Endothelial cell (in vitro differentiated cells): ENCODE data around the gene MAGEE1. TPM values are rescaled to one million over a fixed set of nuclear protein-coding genes. Genes with fewer than 3 reads are reported as not detected.

ENCODE experiments used
- DNase-seq: peaks from one replicate; pipeline ENCODE4 v3.0.0; 2021; ENCODE audit warnings: low spot score
- H3K27ac Mint-ChIP-seq: one replicate; pipeline ENCODE4 v1.8.0; 2021; ENCODE audit warnings: mixed read lengths, inconsistent platforms; ENCODE audit not compliant: unreplicated experiment
- H3K27me3 Mint-ChIP-seq: one replicate; pipeline ENCODE4 v1.8.0; 2021; ENCODE audit warnings: mild to moderate bottlenecking, moderate library complexity, mixed read lengths, inconsistent platforms; ENCODE audit not compliant: unreplicated experiment
- H3K36me3 Mint-ChIP-seq: one replicate; pipeline ENCODE4 v1.8.0; 2021; ENCODE audit warnings: mild to moderate bottlenecking, low read depth, mixed read lengths, inconsistent platforms; ENCODE audit not compliant: unreplicated experiment
- H3K4me1 Mint-ChIP-seq: one replicate; pipeline ENCODE4 v1.8.0; 2021; ENCODE audit warnings: mild to moderate bottlenecking, mixed read lengths, inconsistent platforms; ENCODE audit not compliant: unreplicated experiment
- H3K4me3 Mint-ChIP-seq: one replicate; pipeline ENCODE4 v1.8.0; 2021; ENCODE audit warnings: mild to moderate bottlenecking, mixed read lengths, inconsistent platforms; ENCODE audit not compliant: unreplicated experiment
- H3K9me3 Mint-ChIP-seq: one replicate; pipeline ENCODE4 v1.8.0; 2021; ENCODE audit warnings: mixed read lengths, inconsistent platforms; ENCODE audit not compliant: unreplicated experiment
- total RNA-seq: library from RNA; stranded (reverse); fragmentation: NEBNext Ultra II Directional; extraction: Animal tissue kit (Norgen Biotek cat#: 25700); gene quantifications from one replicate; pipeline ENCODE4 v1.2.1, GENCODE V29; 2021; ENCODE audit not compliant: unreplicated experiment
- TF ChIP-seq, protein P1 (sequence below): fragments of 200-600 bp; sonication (generic); IDR thresholded peaks from one replicate; pipeline ENCODE4 v1.5.0; 2021; ENCODE audit warnings: antibody characterized with exemption; ENCODE audit not compliant: unreplicated experiment

MAGEE1 gene
- total RNA-seq, 1 donor from 2014 or later, result 3.2 TPM

- Mint-ChIP-seq H3K4me1 (no peaks in the 10 kb centered on the region), H3K27ac (no peak overlapping the region), H3K4me3 (no peak overlapping the region), H3K36me3 (no peaks in the 10 kb centered on the region), H3K9me3 (no peaks in the 10 kb centered on the region), H3K27me3 (peaks cover 2% of the 10 kb centered on the region)
- DNase-seq, result peak; percentile 7
- TF ChIP-seq, protein P1, sequence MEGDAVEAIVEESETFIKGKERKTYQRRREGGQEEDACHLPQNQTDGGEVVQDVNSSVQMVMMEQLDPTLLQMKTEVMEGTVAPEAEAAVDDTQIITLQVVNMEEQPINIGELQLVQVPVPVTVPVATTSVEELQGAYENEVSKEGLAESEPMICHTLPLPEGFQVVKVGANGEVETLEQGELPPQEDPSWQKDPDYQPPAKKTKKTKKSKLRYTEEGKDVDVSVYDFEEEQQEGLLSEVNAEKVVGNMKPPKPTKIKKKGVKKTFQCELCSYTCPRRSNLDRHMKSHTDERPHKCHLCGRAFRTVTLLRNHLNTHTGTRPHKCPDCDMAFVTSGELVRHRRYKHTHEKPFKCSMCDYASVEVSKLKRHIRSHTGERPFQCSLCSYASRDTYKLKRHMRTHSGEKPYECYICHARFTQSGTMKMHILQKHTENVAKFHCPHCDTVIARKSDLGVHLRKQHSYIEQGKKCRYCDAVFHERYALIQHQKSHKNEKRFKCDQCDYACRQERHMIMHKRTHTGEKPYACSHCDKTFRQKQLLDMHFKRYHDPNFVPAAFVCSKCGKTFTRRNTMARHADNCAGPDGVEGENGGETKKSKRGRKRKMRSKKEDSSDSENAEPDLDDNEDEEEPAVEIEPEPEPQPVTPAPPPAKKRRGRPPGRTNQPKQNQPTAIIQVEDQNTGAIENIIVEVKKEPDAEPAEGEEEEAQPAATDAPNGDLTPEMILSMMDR, result peak; percentile 34
Measured at GRCh38 chrX:76454456-76454927, 27.0 kb downstream of the MAGEE1 start.

DNA sequence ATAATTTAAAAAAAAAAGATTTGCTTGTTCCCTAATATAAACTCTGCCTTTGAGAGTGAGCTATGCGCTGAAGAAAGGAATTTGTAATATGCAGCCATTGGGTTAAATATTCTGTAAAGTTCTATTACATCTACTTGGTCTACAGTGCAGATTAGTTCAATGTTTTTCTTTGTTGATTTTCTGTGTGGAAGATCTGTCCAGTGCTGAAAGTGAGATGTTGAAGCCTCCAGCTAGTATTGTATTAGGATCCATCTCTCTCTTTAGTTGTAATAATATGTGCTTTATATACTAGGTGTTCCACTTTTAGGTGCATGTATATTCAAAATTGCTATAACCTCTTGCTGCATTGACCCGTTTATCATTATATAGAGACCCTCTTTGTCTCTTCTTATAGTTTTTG is 49.8 kb downstream of the MAGEE1 start:
- no peaks in the 10 kb centered on the region for H3K36me3 Mint-ChIP-seq
- H3K27me3 Mint-ChIP-seq, result no peaks in the 10 kb centered on the region
- H3K27ac Mint-ChIP-seq, result no peak overlapping the region
- DNase-seq, result no peak
- no peak overlapping the region for H3K4me3 Mint-ChIP-seq
- no peaks in the 10 kb centered on the region for H3K4me1 Mint-ChIP-seq
- no peaks in the 10 kb centered on the region for H3K9me3 Mint-ChIP-seq
- TF ChIP-seq, protein P1, result no peak
